HG02763 (cell line): ENCODE results near the gene MAPRE3.
"Not testable (repeated sequence)": the region's sequence is repeated elsewhere in the genome, so short reads cannot be mapped to it uniquely, and the experiment has no call there.

ENCODE experiments used
- ATAC-seq: cut with Tn5 transposase; IDR thresholded peaks from one replicate; pipeline ENCODE4 v1.9.1; 2021; ENCODE audit warnings: mild to moderate bottlenecking, moderate library complexity; ENCODE audit not compliant: unreplicated experiment

The MAPRE3 gene

GRCh38 chr2:26970244-26970927, at the start of gene MAPRE3:
Gene MAPRE3, plus strand, starts transcription at chr2:26970637. Its CDS starts 51,582 bp downstream, at chr2:27022219.
- peak; percentile 82 for ATAC-seq

DNA sequence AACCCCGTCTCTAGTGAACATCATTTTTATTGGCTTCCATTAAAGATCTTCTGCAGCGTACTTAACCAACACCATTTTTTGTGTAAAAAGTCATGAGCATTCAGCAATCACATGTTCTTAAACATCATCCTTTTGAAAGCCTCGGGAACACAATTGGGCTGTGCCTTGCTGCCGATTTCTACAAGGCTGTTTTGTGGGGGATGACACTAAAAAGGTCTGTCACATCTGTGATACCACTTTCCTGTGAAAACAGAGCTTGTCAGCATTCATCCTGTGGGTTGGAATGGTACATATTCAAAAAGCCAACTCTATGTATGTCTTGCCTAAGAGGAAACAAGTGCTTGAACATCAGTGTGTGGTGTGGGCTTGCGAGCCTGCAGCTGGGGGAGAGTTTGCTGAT, 49.1 kb upstream of the MAPRE3 start:
- ATAC-seq: no peak

- no peak for ATAC-seq
These were observed 47.8 kb upstream of the MAPRE3 start for GRCh38 chr2:26922405-26923188.

- ATAC-seq: not testable (repeated sequence)
These were observed 47.3 kb upstream of the MAPRE3 start for GRCh38 chr2:26923189-26923466.

DNA sequence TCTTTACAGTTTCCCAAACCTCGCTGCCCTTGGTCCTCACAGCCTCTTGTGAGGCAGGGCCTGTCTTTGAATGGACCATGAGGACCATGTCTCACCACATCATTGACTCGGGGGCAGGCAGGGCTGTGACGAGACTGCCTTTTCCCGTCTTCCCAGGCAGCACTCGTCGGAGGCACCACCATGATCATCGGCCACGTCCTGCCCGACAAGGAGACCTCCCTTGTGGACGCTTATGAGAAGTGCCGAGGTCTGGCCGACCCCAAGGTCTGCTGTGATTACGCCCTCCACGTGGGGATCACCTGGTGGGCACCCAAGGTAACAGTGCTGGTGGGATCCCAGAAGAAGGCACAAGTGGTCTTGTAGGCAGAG, 45.7 kb upstream of the MAPRE3 start:
- no peak for ATAC-seq

- no peak for ATAC-seq
These were observed 45.2 kb upstream of the MAPRE3 start for GRCh38 chr2:26925100-26925791.

DNA sequence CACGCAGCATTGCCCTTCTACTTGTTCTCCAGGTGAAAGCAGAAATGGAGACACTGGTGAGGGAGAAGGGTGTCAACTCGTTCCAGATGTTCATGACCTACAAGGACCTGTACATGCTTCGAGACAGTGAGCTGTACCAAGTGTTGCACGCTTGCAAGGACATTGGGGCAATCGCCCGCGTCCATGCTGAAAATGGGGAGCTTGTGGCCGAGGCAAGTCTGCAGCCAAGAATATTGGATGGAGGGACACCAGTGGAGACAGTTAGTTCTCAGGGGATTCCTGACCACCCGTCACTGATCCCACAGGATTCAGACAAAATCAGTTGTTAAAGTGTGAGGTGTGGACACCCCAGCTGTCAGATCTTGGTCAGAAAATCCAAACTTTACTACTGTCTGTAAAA, 43.2 kb upstream of the MAPRE3 start:
- no peak for ATAC-seq

GRCh38 chr2:26932974-26933373, 37.5 kb upstream of the MAPRE3 start:
- no peak for ATAC-seq

DNA sequence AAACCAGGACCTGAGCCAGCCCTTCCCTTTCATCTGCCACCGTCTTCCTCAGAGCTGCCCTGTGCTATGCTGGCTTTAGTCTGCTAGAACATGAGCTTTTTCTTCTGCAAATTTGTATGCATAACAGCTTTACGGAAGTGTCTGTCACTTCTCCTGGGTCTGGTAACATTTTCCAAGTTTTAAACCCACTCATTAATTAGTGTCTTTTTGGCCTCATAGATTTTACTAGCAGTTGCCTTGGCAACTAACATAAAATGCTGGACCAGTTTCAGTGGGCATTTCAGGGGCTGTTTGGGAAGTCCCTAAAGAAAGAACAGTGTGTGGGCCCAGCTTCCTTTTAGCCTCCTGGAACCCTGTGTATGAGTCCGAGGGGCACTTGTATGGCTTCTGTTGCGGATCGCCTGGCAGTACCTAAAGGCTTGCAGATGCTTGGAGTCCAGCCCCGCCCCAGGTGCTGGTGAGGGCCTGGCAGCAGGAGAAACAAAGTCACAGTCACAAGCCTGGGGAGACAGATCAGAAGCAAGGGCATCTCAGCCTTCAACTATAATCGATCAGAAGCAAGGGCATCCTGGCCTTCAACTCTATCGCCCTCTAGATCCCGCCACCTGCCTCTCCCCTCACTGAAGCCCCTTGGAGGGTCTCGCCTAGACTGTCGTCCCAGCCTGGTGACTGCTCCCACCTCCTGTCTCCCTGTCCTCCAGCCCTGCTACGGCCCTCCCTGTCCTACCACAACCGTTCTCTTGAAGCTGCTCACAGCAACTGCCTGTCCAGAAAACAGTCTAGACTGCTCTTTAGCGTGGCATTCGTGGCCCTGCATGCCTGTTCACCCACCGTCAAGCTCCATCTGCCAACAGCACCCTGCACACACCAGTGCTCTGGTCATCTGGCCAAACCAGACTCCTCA, 36.8 kb upstream of the MAPRE3 start:
- ATAC-seq: no peak

GRCh38 chr2:26934335-26934724, 36.1 kb upstream of the MAPRE3 start:
- ATAC-seq: no peak

DNA sequence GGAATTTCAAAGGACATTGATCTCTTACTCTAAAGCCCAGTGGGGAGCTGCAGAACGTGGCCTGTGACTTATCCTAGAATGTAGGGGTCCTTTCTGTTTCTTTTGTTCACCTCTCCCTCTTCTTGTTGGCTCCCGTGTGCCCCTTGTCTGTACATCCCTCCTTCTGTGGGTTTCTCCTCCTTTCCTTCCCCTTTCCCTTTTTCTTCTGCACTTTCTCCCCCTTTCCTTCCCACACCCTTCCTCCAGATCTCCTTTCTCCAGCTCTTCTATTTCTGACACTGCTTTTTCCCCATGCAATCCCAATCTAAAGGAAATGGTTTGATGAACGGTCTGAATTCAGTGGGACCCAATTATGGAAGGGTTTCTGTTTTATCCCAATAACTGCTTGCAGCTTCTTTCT, 35.5 kb upstream of the MAPRE3 start:
- ATAC-seq: no peak

- ATAC-seq: no peak
These were observed 33.6 kb upstream of the MAPRE3 start for GRCh38 chr2:26936855-26937254.

- ATAC-seq: no peak
These were observed 31.9 kb upstream of the MAPRE3 start for GRCh38 chr2:26938399-26939118.

DNA sequence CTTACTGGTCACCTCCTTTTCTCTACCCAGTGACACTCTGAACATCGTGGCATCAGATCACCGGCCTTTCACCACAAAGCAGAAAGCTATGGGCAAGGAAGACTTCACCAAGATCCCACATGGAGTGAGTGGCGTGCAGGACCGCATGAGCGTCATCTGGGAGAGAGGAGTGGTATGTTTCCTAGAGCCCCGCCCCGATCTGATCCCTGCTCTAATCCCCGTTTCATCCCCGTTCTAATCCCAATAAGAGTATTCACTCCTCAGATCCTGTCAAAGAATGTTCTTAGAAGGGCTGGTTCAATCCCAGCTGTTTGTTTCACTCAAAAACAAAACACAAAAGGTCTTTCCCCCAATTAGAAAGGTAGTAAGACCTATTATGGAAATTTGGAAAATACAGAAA, 30.4 kb upstream of the MAPRE3 start:
- no peak for ATAC-seq

DNA sequence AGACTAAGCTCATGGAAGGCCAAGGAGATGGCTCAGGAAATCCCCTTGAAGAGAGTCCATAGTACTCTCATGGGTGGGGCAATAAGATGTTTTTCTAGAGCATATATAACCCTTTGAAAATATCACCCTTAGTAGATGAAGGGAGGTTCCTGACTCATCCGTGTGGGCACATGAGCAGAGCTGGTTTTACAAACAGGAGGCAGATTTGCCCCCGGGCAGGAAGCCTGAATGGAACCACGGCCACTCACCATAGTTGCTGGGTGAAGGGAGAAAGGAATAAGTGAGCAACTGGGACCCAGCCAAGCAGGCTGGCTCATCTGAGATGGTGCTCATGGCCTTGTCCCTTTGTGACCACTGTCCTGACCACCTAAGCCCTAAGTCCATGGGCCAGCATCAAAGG, 29.0 kb upstream of the MAPRE3 start:
- ATAC-seq: no peak

GRCh38 chr2:26942543-26943295, 27.7 kb upstream of the MAPRE3 start:
- ATAC-seq: no peak

DNA sequence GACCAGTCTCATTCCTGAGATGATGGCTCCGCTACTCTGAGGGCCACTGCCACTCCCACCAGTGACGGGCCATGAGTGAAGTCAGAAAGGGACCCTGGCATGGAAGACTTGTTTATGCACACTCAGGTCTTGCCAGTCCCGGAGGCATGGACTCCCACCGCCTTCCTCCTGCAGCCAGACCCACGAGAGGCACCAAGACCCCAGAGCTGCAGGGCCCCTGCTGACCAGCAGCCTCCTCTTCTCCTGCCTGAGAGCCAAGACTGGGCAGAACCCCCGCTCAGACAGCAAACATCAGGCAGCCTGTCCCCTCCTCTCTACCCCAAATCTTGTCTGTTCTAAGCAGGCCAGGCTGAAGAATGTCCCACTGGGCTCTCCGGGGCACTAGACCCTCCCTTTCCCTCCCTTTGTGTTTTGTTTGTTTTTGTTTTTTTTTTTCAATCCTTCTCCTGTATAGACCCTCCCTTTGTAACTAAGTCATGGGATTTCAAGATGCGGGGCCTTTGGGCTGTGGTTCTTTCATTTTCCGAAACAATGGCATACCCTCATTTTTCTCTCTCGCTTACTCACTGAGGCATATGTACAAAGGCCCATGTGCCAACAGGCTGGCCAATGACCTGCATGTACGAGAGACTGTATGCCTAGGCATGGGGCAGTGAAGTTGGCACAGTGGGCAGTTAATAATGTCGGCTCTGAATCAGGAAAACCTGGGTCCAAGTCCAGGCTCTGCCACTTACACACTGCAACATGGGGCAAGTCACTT, 24.3 kb upstream of the MAPRE3 start:
- ATAC-seq: no peak

DNA sequence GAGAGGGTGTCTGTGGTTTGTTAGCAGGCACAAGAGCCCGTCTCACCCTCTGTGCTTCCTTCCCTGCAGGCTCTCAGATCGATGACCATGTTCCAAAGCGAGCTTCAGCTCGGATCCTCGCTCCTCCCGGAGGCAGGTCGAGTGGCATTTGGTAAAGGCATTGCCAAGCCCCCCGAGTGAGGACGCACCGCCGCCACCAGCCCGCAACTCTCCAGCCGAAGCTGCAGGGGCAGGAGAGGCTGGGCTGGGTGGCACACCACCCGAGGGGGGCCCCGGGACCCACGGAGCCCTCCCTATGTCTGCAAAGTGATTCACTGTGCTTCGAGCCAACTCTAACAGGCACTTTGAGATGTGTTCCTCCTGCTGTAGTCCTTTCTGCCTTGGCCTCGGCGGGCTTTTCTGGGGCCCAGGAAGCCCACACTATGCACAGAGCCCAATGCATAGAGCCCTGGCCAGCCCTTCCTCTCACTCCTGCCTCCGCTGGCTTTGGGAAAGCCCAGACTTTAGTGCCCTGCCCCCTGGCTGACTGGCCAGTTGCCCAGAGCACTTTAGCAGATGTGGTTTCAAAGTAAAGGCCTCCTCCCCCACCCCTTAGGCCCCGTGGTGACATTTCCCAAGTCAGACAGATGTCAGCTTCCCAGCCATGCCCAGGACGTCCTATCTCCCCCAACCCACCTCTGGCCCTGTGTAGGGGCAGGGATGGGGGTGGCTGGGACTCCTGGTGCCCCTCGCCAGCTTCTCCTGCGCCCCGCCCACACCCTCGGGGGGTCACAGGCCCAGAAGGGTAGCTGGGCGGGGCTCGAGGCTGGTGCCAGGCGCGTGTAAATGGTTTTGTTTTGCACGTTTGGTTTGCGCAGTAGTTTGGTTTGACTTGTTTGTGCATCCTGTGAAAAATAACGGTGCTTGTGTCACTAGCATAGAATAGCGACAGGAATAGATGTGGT, 23.3 kb upstream of the MAPRE3 start:
- no peak for ATAC-seq
